ENCODE measurements around the gene LXN. TPM values are rescaled to one million over a fixed set of nuclear protein-coding genes. Genes with fewer than 3 reads are reported as not detected.
A peak's percentile ranks its signal among the peaks of the same experiment; 100 is the strongest.

LXN gene, protein sequence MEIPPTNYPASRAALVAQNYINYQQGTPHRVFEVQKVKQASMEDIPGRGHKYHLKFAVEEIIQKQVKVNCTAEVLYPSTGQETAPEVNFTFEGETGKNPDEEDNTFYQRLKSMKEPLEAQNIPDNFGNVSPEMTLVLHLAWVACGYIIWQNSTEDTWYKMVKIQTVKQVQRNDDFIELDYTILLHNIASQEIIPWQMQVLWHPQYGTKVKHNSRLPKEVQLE
- polyA plus RNA-seq (2013, experiment 1 of 2), result 10.5 TPM
- polyA plus RNA-seq (2013, experiment 2 of 2), result 11.7 TPM

DNA sequence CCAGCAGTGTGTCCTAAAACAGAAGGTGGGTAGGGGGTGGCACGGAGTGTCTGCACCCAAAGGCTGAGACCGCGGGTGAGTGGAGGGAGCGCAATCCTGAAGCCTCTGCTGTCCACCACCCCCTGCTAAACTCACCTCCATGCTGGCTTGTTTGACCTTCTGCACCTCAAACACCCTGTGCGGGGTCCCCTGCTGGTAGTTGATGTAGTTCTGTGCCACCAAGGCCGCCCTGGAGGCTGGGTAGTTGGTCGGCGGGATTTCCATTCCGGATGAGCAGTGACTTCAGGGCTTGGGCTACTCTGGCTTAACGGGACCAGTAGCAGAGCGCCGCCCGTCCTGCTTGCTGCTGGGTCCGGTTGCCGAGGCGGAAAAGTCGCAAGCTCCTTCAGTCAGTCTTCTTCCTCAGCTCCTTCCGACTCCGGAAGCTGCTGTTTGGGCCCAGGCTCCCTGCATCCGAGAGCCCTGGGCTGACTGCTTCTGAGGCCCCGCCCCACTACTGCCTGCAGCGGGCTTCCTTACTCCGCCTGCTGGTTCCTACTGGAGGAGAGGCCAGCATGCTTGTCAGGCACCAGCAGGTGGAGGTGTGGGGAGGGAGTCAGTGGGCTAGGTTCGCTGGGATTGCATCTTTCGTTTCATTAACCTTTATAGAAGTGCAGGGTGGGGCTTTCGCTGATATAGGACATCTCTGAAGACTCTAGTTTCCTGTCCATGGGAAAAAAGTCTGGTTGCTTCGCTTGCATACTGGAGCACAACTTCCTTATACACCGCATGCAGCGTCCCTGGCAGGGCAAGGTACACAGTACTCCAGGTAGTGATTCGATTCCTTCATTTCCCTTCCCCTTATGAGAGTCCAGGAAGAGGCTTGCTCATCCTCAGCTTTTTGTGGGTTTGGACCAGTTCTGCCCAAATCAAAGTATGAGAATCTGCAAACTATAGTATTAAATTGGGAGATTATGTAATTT, at the start of gene LXN:
Gene LXN (minus strand): TSS at position 434 of the 962 bp plus-strand sequence. CDS start 170 bp downstream, at position 264.
- Histone ChIP-seq H3K36me3 (ENCODE audit: insufficient read depth, low read length) (peaks cover 28% of the 10 kb centered on the region), H3K4me1 (ENCODE audit: insufficient read depth, low read length) (peaks cover 12% of the 10 kb centered on the region; the same call in 1 of the 2 replicates), H3K4me3 (ENCODE audit: low read length) (peak within 1 kb of the TSS; percentile 70), H3K27ac (ENCODE audit: low read depth, low read length) (peak within 1 kb of the TSS; percentile 56; the same call in 1 of the 2 replicates), H3K9ac (ENCODE audit: low read depth, low read length) (peak within 1 kb of the TSS; percentile 61), H3K27me3 (ENCODE audit: insufficient read depth, low read length) (no peaks in the 10 kb centered on the region), H3K9me3 (ENCODE audit: insufficient read depth, low read depth, low read length) (no peaks in the 10 kb centered on the region)
- WGBS, result 13% methylated on average over 30 of the region's 30 CpGs

DNA sequence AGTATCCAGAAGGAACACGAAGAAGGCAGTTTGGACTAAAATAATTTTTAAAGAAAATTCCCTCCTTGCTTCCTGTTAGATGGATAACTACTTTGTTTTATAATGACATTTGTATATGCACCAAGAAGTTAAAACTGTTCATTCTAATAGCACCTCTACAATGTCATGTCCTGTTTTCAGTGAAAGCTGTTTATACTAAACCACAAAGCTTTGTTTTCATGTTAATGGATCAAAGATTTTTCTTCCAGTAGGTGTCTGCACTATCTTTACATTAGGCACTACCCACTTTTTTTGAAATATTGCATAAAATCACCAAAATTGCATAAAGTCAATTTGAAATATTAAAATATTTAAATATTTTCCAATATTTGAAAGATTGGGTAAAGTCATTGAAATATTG, 49.7 kb upstream of the LXN start:
- Histone ChIP-seq H3K27me3 (ENCODE audit: insufficient read depth, low read length) (no peaks in the 10 kb centered on the region), H3K36me3 (ENCODE audit: insufficient read depth, low read length) (no peaks in the 10 kb centered on the region), H3K4me1 (ENCODE audit: insufficient read depth, low read length) (no peaks in the 10 kb centered on the region), H3K27ac (ENCODE audit: low read depth, low read length) (no peak overlapping the region), H3K4me3 (ENCODE audit: low read length) (no peak overlapping the region), H3K9me3 (ENCODE audit: insufficient read depth, low read depth, low read length) (no peaks in the 10 kb centered on the region), H3K9ac (ENCODE audit: low read depth, low read length) (no peak overlapping the region)
- WGBS, result no CpG with 5 or more reads among the region's 1 CpG

DNA sequence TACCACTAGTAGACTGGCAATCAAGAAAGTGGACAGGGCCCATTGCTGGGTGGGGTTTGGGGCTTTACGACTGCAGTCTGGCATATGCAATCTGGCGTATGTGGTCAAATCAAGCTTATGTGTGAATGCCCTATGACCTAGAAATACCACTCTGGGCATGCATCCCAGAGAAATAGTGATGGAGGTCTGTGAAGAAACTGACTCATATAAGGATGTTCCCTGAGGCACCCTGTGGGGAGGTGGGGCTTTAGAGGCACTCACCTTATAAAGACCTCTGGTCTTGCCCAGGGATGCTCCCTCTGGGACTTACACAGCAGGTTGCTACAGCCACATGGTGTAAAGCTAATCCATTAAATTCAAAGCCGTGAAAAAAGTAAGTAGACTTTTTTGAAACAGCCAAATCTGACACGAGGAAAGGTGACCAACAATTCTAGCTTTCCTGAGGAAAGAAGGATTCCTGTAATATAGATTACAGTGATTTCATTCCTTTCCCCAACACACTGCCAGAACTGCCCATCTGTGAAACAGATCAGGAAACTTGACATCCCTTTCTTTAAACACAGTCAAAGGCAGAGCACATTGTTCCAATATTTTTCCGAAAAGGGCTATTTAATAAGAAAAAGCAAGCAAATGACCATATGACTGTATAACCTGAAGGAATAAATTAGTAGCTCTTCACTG, 46.2 kb upstream of the LXN start:
- H3K27ac ChIP-seq (ENCODE audit: low read depth, low read length), result no peak overlapping the region
- peaks cover 2% of the 10 kb centered on the region; the same call in 1 of the 2 replicates for H3K4me1 ChIP-seq (ENCODE audit: insufficient read depth, low read length)
- H3K9me3 ChIP-seq (ENCODE audit: insufficient read depth, low read depth, low read length), result no peaks in the 10 kb centered on the region
- no peak overlapping the region for H3K9ac ChIP-seq (ENCODE audit: low read depth, low read length)
- H3K36me3 ChIP-seq (ENCODE audit: insufficient read depth, low read length), result no peaks in the 10 kb centered on the region
- no peaks in the 10 kb centered on the region for H3K27me3 ChIP-seq (ENCODE audit: insufficient read depth, low read length)
- 96% methylated on average over 5 of the region's 5 CpGs for WGBS
- H3K4me3 ChIP-seq (ENCODE audit: low read length), result no peak overlapping the region

DNA sequence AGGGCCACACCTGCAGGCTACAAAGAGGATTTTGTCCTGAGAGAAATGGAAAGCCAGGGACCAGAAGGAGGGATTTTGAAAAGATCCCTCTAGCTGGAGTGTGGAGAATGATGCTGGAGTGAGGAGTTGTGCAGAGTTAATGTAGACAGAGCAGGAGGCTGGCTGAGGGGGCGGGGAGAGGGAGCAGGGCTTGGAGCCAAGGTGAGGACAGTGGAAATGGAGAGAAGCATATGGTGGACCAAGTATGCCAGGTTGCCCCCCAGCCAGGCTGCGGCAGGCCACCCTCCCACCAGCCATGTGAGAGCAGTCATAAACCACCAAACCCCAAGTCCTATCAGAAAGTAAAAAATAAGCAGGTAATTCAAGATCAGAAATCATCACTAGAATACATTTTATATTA, 45.1 kb upstream of the LXN start:
- Histone ChIP-seq H3K27ac (ENCODE audit: low read depth, low read length) (no peak overlapping the region), H3K4me3 (ENCODE audit: low read length) (no peak overlapping the region), H3K4me1 (ENCODE audit: insufficient read depth, low read length) (peaks cover 12% of the 10 kb centered on the region; the same call in 1 of the 2 replicates), H3K9ac (ENCODE audit: low read depth, low read length) (no peak overlapping the region), H3K27me3 (ENCODE audit: insufficient read depth, low read length) (no peaks in the 10 kb centered on the region), H3K36me3 (ENCODE audit: insufficient read depth, low read length) (no peaks in the 10 kb centered on the region), H3K9me3 (ENCODE audit: insufficient read depth, low read depth, low read length) (no peaks in the 10 kb centered on the region)
- 98% methylated on average over 2 of the region's 2 CpGs for WGBS

DNA sequence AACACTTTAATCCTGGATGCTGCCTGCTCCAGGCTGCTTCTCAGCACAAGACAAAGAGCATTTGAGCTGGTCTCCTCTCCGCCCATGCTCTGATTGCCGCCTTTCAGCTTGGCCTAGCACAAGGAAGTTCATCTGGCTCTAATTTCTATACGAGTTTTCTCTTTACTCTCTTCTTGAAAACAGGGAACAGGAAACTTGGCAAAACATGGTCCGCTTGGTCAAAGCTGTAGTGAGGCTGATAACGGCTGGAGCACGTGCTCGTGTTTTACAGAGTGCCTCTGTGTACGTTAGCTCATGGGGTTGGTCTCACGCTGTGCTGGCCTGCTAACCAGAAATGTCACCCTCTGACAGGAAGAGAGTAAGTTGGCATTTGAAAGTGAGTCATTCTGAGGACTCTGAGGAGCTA, 40.6 kb upstream of the LXN start:
- Histone ChIP-seq H3K27ac (ENCODE audit: low read depth, low read length) (no peak overlapping the region), H3K27me3 (ENCODE audit: insufficient read depth, low read length) (no peaks in the 10 kb centered on the region), H3K4me3 (ENCODE audit: low read length) (no peak overlapping the region), H3K36me3 (ENCODE audit: insufficient read depth, low read length) (peaks cover 4% of the 10 kb centered on the region), H3K9ac (ENCODE audit: low read depth, low read length) (peak overlapping the region; percentile 26; the same call in 1 of the 2 replicates), H3K9me3 (ENCODE audit: insufficient read depth, low read depth, low read length) (no peaks in the 10 kb centered on the region), H3K4me1 (ENCODE audit: insufficient read depth, low read length) (peaks cover 19% of the 10 kb centered on the region; the same call in 1 of the 2 replicates)
- WGBS, result 64% methylated on average over 9 of the region's 9 CpGs

DNA sequence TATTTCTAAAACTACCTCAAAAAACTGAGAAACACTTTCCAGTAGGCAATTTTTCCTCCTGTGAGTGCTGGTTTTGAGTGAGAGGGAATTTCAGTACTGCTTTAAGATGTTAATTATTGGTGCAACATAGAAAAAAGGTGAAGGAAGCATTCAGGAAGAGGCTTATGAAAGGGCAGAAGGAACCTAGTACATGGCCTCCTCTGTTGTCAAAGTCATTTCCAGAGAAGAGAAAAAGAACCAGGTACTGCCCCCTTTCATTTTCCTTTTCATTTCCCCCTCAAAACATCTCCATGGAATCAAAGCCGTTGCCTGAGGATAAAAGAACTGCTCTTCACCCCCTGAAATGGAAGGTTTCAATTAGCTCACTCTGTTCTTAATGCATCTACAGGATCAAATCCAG, 40.0 kb upstream of the LXN start:
- peaks cover 19% of the 10 kb centered on the region; the same call in 1 of the 2 replicates for H3K4me1 ChIP-seq (ENCODE audit: insufficient read depth, low read length)
- no peak overlapping the region for H3K27ac ChIP-seq (ENCODE audit: low read depth, low read length)
- peaks cover 10% of the 10 kb centered on the region for H3K36me3 ChIP-seq (ENCODE audit: insufficient read depth, low read length)
- H3K27me3 ChIP-seq (ENCODE audit: insufficient read depth, low read length), result no peaks in the 10 kb centered on the region
- 89% methylated on average over 1 of the region's 1 CpG for WGBS
- no peak overlapping the region for H3K9ac ChIP-seq (ENCODE audit: low read depth, low read length)
- no peak overlapping the region for H3K4me3 ChIP-seq (ENCODE audit: low read length)
- no peaks in the 10 kb centered on the region for H3K9me3 ChIP-seq (ENCODE audit: insufficient read depth, low read depth, low read length)

DNA sequence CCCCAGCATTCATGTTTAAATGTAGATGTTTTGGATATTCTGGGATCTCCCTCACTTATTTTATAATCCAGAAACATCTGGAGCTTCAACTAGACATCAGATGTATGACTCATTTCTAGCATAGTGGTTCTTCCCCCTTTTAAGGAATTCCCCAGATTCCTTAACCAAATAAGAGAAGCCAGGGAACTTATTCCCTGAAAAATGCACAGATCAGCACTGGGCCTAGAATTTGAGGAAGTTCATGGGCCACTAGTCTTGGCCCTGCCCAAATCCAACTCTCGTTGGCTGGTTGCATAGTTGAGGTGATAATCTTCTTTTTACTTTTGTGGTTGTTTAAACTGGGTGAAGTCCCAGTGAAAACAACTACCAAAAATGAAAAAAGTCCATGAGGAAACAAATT, 39.4 kb upstream of the LXN start:
- H3K9ac ChIP-seq (ENCODE audit: low read depth, low read length), result no peak overlapping the region
- H3K4me3 ChIP-seq (ENCODE audit: low read length), result no peak overlapping the region
- H3K4me1 ChIP-seq (ENCODE audit: insufficient read depth, low read length), result peaks cover 19% of the 10 kb centered on the region; the same call in 1 of the 2 replicates
- H3K9me3 ChIP-seq (ENCODE audit: insufficient read depth, low read depth, low read length), result no peaks in the 10 kb centered on the region
- H3K36me3 ChIP-seq (ENCODE audit: insufficient read depth, low read length), result peaks cover 10% of the 10 kb centered on the region
- no peak overlapping the region for H3K27ac ChIP-seq (ENCODE audit: low read depth, low read length)
- H3K27me3 ChIP-seq (ENCODE audit: insufficient read depth, low read length), result no peaks in the 10 kb centered on the region
- WGBS, result 95% methylated on average over 1 of the region's 1 CpG

DNA sequence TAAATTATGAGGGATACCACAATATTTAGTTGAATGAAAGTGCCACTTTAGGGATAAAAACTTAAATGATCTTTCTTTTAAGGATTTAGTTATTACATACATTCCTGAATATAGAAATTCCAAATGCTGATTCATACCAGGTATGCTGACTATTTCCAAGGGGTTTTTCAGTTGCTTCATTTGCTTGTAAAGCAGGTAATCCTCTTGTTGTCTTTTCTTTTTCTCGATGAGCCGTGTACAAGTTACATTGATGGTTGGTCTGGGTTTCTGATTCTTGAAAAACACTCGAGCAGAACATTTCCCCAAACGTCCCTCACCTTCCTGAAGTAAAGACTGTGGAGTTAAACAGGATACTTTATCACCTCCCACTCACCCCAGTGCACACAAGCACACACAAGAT, 38.2 kb upstream of the LXN start:
- WGBS, result 86% methylated on average over 2 of the region's 4 CpGs
- Histone ChIP-seq H3K9ac (ENCODE audit: low read depth, low read length) (no peak overlapping the region), H3K27me3 (ENCODE audit: insufficient read depth, low read length) (no peaks in the 10 kb centered on the region), H3K4me3 (ENCODE audit: low read length) (no peak overlapping the region), H3K27ac (ENCODE audit: low read depth, low read length) (no peak overlapping the region), H3K36me3 (ENCODE audit: insufficient read depth, low read length) (peaks cover 10% of the 10 kb centered on the region), H3K9me3 (ENCODE audit: insufficient read depth, low read depth, low read length) (no peaks in the 10 kb centered on the region), H3K4me1 (ENCODE audit: insufficient read depth, low read length) (peaks cover 19% of the 10 kb centered on the region; the same call in 1 of the 2 replicates)

DNA sequence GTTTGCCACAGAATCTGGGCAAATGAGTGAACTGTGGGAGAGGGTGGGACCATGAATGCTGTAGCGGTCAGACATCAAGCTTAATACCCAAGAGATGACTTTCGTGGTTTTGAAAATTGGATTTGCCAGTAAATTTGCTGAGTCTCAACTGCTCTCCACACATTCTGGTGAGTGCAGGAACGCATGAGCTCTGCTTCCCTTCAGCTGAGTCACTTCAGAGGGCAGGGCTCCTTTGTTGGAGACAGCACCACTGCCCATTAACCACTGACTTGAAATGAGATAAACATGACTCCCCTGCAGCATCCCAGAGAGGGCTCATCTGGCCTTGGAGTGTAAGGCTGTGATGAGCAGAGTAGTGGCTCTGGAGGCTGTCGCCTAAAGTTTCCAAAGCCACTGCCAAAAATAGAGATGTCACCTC, 37.2 kb upstream of the LXN start:
- no peaks in the 10 kb centered on the region for H3K9me3 ChIP-seq (ENCODE audit: insufficient read depth, low read depth, low read length)
- no peak overlapping the region for H3K27ac ChIP-seq (ENCODE audit: low read depth, low read length)
- peaks cover 19% of the 10 kb centered on the region; the same call in 1 of the 2 replicates for H3K4me1 ChIP-seq (ENCODE audit: insufficient read depth, low read length)
- H3K36me3 ChIP-seq (ENCODE audit: insufficient read depth, low read length), result peaks cover 10% of the 10 kb centered on the region
- whole genome bisulfite sequencing, result 84% methylated on average over 4 of the region's 4 CpGs
- H3K4me3 ChIP-seq (ENCODE audit: low read length), result no peak overlapping the region
- no peaks in the 10 kb centered on the region for H3K27me3 ChIP-seq (ENCODE audit: insufficient read depth, low read length)
- H3K9ac ChIP-seq (ENCODE audit: low read depth, low read length), result no peak overlapping the region

DNA sequence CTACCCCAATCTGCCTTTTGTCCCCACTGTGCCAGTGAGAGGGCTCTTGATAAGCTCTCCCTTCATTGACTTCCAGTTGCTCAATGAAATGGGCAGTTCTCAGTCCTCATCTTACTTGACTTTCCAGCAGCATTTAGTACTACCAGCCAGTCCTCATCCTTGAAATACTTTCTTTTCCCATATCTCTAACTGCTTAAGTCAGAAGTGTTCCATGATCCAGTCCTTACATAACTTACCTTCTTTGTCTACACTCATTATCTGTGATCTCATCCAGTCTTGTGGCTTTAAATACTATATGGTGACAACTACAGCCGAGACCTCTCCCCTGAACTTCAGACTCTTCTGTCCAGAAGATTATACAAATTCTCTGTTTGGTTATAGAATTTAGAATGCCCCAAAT, 31.1 kb upstream of the LXN start:
- Histone ChIP-seq H3K4me1 (ENCODE audit: insufficient read depth, low read length) (no peaks in the 10 kb centered on the region), H3K9me3 (ENCODE audit: insufficient read depth, low read depth, low read length) (no peaks in the 10 kb centered on the region), H3K9ac (ENCODE audit: low read depth, low read length) (no peak overlapping the region), H3K27ac (ENCODE audit: low read depth, low read length) (no peak overlapping the region), H3K36me3 (ENCODE audit: insufficient read depth, low read length) (peaks cover 13% of the 10 kb centered on the region), H3K27me3 (ENCODE audit: insufficient read depth, low read length) (no peaks in the 10 kb centered on the region), H3K4me3 (ENCODE audit: low read length) (no peak overlapping the region)
- WGBS, result 89% methylated on average over 1 of the region's 1 CpG

Data from HUES64 (cell line).